HG03575 (cell line): ENCODE data around the gene KSR1.
"Not testable (repeated sequence)": the region's sequence is repeated elsewhere in the genome, so short reads cannot be mapped to it uniquely, and the experiment has no call there.

Experiments used
- ATAC-seq: cut with Tn5 transposase; IDR thresholded peaks from one replicate; pipeline ENCODE4 v1.9.1; 2021; ENCODE audit not compliant: unreplicated experiment, insufficient number of reproducible peaks, low FRiP score; ENCODE audit errors: extremely low read depth

Gene KSR1

GRCh38 chr17:27669850-27670249, 213.6 kb downstream of the KSR1 start:
- ATAC-seq: no peak

GRCh38 chr17:27670791-27671590, 214.7 kb downstream of the KSR1 start:
- ATAC-seq: no peak

DNA sequence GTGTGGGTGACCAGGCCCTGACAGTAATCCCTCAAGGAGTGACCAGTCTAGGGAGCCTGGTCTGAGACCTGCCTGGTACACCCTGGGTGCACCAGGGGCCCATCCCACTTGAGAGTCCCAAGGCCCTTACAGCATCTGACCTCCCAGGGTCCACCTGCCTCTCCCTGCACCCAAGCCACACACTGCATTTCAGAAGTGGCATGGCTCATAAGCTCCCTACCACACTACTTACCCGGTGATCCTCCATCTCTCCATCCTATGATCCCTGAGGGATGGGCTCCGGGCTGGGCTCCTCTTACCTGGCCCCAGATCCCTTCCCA, 215.3 kb downstream of the KSR1 start:
- ATAC-seq: no peak

GRCh38 chr17:27671977-27672480, 215.8 kb downstream of the KSR1 start:
- not testable (repeated sequence) for ATAC-seq

DNA sequence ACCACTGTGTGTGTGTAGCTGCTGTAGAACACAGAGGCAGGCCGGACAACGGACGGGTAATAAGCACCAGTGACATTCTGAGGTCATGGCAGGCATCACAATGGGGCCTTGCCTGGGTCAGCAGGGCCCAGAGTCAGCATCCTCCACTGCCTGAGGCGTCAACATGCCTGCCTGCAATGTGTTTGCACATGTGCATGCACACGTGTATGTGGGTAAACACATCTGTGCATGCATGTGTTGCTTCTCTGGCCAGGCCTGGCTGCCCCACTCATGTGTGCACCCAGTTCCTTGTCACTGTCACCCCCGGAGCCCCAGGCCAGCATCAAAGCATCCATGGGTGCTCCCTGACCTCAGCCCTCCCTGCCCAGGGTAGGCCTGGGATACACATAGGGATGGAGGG, 218.1 kb downstream of the KSR1 start:
- no peak for ATAC-seq
